ENCODE results near the gene PRX. TPM values are rescaled to one million over a fixed set of nuclear protein-coding genes. Genes with fewer than 3 reads are reported as not detected.

Gene PRX
- total and polyA plus RNA-seq, 2 of the 13 experiments (the other 11 are each of a cell fraction or from before 2014, with no cell fraction given) = 0.66 TPM

DNA sequence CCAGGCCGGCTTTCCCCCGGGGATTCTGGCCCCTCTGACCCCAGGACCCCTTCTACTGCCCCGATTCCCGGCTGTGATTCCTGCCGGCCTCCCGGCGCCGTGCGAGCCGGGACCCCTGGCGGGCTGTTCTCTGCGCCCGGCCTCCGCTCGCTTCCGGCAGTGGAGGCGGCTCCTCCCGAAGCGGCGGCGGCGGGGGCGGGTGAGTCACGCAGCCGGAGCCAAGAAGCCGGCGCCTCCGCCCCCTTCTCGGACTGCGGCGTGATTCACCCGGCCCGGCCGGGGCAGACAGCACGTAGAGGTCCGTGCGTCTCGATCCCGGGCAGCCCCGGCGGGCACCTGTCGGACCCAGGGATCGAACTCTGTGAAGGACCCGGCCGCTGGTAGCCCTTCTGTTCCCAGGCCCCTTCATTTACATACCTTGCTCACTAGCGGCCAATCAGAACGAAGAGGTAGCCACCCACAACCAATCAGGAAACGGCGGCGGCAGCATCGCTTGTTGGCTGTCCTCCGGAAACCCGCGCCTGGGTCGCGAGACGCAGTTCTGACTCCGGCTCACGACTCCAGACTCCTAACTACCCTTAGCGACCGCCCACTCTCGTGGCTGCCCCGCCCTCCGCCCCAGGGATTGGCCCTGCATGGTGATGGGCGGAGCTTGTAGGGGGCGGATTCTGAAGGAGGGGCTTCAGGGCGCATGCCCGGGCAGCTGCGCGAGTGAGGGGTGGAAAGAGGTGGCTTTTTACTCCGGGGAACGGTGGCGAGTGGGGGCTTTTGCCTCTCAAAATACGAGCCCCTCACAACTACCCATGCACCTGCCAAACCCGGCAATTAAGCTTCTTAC lies 12.5 kb upstream of the PRX start, which contains the start of gene SERTAD1 (continued):
- TF ChIP-seq, protein P1, sequence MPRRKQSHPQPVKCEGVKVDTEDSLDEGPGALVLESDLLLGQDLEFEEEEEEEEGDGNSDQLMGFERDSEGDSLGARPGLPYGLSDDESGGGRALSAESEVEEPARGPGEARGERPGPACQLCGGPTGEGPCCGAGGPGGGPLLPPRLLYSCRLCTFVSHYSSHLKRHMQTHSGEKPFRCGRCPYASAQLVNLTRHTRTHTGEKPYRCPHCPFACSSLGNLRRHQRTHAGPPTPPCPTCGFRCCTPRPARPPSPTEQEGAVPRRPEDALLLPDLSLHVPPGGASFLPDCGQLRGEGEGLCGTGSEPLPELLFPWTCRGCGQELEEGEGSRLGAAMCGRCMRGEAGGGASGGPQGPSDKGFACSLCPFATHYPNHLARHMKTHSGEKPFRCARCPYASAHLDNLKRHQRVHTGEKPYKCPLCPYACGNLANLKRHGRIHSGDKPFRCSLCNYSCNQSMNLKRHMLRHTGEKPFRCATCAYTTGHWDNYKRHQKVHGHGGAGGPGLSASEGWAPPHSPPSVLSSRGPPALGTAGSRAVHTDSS (CRISPR knock-in tag; conservative IDR thresholded peaks at IDR 0.05) = no peak
- TF ChIP-seq FLYWCH1 (CRISPR knock-in tag; IDR thresholded peaks at IDR 0.05) (0 out of 2 replicates have a peak, but pooled peaks have one; percentile 12), SPEN (CRISPR knock-in tag; IDR thresholded peaks at IDR 0.05; ENCODE audit: low read depth) (peak; percentile 63; the same call in 1 of the 2 replicates), SP140L (CRISPR knock-in tag; IDR thresholded peaks at IDR 0.05; ENCODE audit: borderline replicate concordance) (no peak), SKI (IDR thresholded peaks at IDR 0.05; ENCODE audit: partially characterized antibody) (peak; percentile 56), ZFP37 (CRISPR knock-in tag; IDR thresholded peaks at IDR 0.05; ENCODE audit: borderline replicate concordance) (no peak), SRF (IDR thresholded peaks at IDR 0.05; ENCODE audit: low read depth, low read length) (no peak), ZNF629 (CRISPR knock-in tag; conservative IDR thresholded peaks at IDR 0.05) (no peak; the same call in 1 of the 2 replicates), ZNF670 (CRISPR knock-in tag; IDR thresholded peaks at IDR 0.05; ENCODE audit: borderline replicate concordance) (peak; percentile 22; the same call in 1 of the 2 replicates), RXRA (CRISPR knock-in tag; IDR thresholded peaks at IDR 0.05) (peak; percentile 53), NCOA2 (CRISPR knock-in tag; IDR thresholded peaks at IDR 0.05) (no peak), NR1H2 (CRISPR knock-in tag; IDR thresholded peaks at IDR 0.05; ENCODE audit: borderline replicate concordance, low read depth) (no peak)
- TF ChIP-seq, protein P2, sequence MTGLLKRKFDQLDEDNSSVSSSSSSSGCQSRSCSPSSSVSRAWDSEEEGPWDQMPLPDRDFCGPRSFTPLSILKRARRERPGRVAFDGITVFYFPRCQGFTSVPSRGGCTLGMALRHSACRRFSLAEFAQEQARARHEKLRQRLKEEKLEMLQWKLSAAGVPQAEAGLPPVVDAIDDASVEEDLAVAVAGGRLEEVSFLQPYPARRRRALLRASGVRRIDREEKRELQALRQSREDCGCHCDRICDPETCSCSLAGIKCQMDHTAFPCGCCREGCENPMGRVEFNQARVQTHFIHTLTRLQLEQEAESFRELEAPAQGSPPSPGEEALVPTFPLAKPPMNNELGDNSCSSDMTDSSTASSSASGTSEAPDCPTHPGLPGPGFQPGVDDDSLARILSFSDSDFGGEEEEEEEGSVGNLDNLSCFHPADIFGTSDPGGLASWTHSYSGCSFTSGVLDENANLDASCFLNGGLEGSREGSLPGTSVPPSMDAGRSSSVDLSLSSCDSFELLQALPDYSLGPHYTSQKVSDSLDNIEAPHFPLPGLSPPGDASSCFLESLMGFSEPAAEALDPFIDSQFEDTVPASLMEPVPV (CRISPR knock-in tag; IDR thresholded peaks at IDR 0.05) = no peak
- TF ChIP-seq, protein P3, sequence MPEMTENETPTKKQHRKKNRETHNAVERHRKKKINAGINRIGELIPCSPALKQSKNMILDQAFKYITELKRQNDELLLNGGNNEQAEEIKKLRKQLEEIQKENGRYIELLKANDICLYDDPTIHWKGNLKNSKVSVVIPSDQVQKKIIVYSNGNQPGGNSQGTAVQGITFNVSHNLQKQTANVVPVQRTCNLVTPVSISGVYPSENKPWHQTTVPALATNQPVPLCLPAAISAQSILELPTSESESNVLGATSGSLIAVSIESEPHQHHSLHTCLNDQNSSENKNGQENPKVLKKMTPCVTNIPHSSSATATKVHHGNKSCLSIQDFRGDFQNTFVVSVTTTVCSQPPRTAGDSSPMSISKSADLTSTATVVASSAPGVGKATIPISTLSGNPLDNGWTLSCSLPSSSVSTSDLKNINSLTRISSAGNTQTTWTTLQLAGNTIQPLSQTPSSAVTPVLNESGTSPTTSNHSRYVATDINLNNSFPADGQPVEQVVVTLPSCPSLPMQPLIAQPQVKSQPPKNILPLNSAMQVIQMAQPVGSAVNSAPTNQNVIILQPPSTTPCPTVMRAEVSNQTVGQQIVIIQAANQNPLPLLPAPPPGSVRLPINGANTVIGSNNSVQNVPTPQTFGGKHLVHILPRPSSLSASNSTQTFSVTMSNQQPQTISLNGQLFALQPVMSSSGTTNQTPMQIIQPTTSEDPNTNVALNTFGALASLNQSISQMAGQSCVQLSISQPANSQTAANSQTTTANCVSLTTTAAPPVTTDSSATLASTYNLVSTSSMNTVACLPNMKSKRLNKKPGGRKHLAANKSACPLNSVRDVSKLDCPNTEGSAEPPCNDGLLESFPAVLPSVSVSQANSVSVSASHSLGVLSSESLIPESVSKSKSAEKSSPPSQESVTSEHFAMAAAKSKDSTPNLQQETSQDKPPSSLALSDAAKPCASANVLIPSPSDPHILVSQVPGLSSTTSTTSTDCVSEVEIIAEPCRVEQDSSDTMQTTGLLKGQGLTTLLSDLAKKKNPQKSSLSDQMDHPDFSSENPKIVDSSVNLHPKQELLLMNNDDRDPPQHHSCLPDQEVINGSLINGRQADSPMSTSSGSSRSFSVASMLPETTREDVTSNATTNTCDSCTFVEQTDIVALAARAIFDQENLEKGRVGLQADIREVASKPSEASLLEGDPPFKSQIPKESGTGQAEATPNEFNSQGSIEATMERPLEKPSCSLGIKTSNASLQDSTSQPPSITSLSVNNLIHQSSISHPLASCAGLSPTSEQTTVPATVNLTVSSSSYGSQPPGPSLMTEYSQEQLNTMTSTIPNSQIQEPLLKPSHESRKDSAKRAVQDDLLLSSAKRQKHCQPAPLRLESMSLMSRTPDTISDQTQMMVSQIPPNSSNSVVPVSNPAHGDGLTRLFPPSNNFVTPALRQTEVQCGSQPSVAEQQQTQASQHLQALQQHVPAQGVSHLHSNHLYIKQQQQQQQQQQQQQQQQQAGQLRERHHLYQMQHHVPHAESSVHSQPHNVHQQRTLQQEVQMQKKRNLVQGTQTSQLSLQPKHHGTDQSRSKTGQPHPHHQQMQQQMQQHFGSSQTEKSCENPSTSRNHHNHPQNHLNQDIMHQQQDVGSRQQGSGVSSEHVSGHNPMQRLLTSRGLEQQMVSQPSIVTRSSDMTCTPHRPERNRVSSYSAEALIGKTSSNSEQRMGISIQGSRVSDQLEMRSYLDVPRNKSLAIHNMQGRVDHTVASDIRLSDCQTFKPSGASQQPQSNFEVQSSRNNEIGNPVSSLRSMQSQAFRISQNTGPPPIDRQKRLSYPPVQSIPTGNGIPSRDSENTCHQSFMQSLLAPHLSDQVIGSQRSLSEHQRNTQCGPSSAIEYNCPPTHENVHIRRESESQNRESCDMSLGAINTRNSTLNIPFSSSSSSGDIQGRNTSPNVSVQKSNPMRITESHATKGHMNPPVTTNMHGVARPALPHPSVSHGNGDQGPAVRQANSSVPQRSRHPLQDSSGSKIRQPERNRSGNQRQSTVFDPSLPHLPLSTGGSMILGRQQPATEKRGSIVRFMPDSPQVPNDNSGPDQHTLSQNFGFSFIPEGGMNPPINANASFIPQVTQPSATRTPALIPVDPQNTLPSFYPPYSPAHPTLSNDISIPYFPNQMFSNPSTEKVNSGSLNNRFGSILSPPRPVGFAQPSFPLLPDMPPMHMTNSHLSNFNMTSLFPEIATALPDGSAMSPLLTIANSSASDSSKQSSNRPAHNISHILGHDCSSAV (CRISPR knock-in tag; IDR thresholded peaks at IDR 0.05; ENCODE audit: borderline replicate concordance) = no peak
- TF ChIP-seq, protein P4, sequence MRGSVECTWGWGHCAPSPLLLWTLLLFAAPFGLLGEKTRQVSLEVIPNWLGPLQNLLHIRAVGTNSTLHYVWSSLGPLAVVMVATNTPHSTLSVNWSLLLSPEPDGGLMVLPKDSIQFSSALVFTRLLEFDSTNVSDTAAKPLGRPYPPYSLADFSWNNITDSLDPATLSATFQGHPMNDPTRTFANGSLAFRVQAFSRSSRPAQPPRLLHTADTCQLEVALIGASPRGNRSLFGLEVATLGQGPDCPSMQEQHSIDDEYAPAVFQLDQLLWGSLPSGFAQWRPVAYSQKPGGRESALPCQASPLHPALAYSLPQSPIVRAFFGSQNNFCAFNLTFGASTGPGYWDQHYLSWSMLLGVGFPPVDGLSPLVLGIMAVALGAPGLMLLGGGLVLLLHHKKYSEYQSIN (CRISPR knock-in tag; IDR thresholded peaks at IDR 0.05; ENCODE audit: borderline replicate concordance) = no peak

Data from HepG2 (cell line).